ENCODE data around the gene MEOX1. TPM values are rescaled to one million over a fixed set of nuclear protein-coding genes. Genes with fewer than 3 reads are reported as not detected.

MEOX1 gene
- total and polyA plus RNA-seq, 7 donors = 0.23 to 5.3 (median 2.9) TPM

DNA sequence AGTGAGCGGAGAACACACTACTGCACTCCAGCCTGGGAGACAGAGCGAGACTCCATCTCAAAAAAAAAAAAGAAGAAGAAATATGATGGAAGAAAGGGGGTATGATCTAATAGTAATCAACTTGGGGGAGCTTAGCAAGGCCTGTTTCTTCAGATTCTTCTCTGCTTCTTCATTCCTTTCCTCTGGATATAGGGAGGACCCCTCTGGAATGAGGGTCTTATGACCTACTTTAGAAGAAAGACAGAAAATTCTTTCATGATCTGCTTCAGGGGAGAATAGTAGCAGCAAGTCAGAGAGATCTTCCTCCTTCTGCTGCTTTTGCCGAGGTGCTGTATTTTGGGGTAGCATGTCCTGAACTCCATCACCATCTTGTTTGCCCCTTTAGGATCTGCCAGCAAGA is 70.7 kb downstream of the MEOX1 start:
- no peak overlapping the region for H3K4me3 ChIP-seq
- no peaks in the 10 kb centered on the region for H3K36me3 ChIP-seq
- TF ChIP-seq POLR2AphosphoS5 (IDR thresholded peaks at IDR 0.05) (no peak), POLR2A (IDR thresholded peaks at IDR 0.05) (no peak), EP300 (IDR thresholded peaks at IDR 0.05) (no peak)
- TF ChIP-seq, protein P1, sequence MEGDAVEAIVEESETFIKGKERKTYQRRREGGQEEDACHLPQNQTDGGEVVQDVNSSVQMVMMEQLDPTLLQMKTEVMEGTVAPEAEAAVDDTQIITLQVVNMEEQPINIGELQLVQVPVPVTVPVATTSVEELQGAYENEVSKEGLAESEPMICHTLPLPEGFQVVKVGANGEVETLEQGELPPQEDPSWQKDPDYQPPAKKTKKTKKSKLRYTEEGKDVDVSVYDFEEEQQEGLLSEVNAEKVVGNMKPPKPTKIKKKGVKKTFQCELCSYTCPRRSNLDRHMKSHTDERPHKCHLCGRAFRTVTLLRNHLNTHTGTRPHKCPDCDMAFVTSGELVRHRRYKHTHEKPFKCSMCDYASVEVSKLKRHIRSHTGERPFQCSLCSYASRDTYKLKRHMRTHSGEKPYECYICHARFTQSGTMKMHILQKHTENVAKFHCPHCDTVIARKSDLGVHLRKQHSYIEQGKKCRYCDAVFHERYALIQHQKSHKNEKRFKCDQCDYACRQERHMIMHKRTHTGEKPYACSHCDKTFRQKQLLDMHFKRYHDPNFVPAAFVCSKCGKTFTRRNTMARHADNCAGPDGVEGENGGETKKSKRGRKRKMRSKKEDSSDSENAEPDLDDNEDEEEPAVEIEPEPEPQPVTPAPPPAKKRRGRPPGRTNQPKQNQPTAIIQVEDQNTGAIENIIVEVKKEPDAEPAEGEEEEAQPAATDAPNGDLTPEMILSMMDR (IDR thresholded peaks at IDR 0.05) = no peak
- H3K4me1 ChIP-seq = peaks cover 0 to 23% (median 19%) of the 10 kb centered on the region in 4 donors
- H3K9me3 ChIP-seq = no peaks in the 10 kb centered on the region
- H3K27me3 ChIP-seq = no peaks in the 10 kb centered on the region
- DNase-seq = no peak
- H3K27ac ChIP-seq = peak overlapping the region; percentile 68 to 76 (median 71)
- 92 to 93% methylated on average over 3 of the region's 3 CpGs for WGBS, 2 donors
- intact Hi-C loops (cut with DNase I) = no loop called here

Small RNA genes within 50 kb of the gene (small RNA-seq; reads per million reads assigned to genes)
- 0 reads per million in 3 donors for gene RF00017

Other genes with a start within 250 kb of the MEOX1 start
- gene DHX8, start 177.9 kb downstream of the MEOX1 start, total RNA-seq = 10 to 100 TPM; 19.8 to 39.6 (median 26.5) TPM
- 10 to 100 TPM; 12.0 to 37.7 (median 16.6) TPM for gene DHX8, start 177.9 kb downstream of the MEOX1 start, polyA plus RNA-seq
- gene ETV4, start 115.6 kb downstream of the MEOX1 start, total RNA-seq = 1 to 10 TPM in 2 of 4 donors, not detected in 2; 1.1 to 1.8 TPM
- 1 to 10 TPM in 2 of 3 donors, under 1 TPM in 1; 0.46 to 2.6 (median 1.2) TPM for gene ETV4, start 115.6 kb downstream of the MEOX1 start, polyA plus RNA-seq
- gene SOST, start 96.9 kb upstream of the MEOX1 start, total RNA-seq = not detected
- not detected for gene SOST, start 96.9 kb upstream of the MEOX1 start, polyA plus RNA-seq
- 100 to 1,000 TPM in 3 of 4 donors, 10 to 100 TPM in 1; 70.4 to 140 (median 120) TPM for gene DUSP3, start 117.1 kb upstream of the MEOX1 start, total RNA-seq
- gene DUSP3, start 117.1 kb upstream of the MEOX1 start, polyA plus RNA-seq = 10 to 100 TPM; 32.3 to 57.1 (median 47.2) TPM
- gene CFAP97D1, start 118.5 kb upstream of the MEOX1 start, total RNA-seq = not detected
- gene CFAP97D1, start 118.5 kb upstream of the MEOX1 start, polyA plus RNA-seq = not detected
- gene MPP3, start 171.2 kb upstream of the MEOX1 start, total RNA-seq = 10 to 100 TPM in 1 of 4 donors, 1 to 10 TPM in 3; 5.0 to 10.5 (median 6.0) TPM
- gene MPP3, start 171.2 kb upstream of the MEOX1 start, polyA plus RNA-seq = 1 to 10 TPM in 2 of 3 donors, under 1 TPM in 1; 0.23 to 1.9 (median 1.2) TPM
- gene CD300LG, start 185.3 kb upstream of the MEOX1 start, total RNA-seq = 1 to 10 TPM; 1.5 to 5.3 (median 2.6) TPM
- 1 to 10 TPM in 1 of 3 donors, under 1 TPM in 1, not detected in 1; 0.60 to 1.5 TPM for gene CD300LG, start 185.3 kb upstream of the MEOX1 start, polyA plus RNA-seq
- gene MPP2, start 245.6 kb upstream of the MEOX1 start, total RNA-seq = 10 to 100 TPM; 10.9 to 33.0 (median 14.9) TPM
- 1 to 10 TPM in 1 of 3 donors, under 1 TPM in 2; 0.23 to 1.6 (median 0.60) TPM for gene MPP2, start 245.6 kb upstream of the MEOX1 start, polyA plus RNA-seq